Amniotic stem cell (primary cell): ENCODE measurements around the gene RAP1GAP2.

Source experiments
- DNase-seq: peaks from one replicate; lab custom pipeline; 2025; lab: John Stamatoyannopoulos, UW

The RAP1GAP2 gene

GRCh38 chr17:2947996-2948550, 151.8 kb downstream of the RAP1GAP2 start:
- no peak for DNase-seq

DNA sequence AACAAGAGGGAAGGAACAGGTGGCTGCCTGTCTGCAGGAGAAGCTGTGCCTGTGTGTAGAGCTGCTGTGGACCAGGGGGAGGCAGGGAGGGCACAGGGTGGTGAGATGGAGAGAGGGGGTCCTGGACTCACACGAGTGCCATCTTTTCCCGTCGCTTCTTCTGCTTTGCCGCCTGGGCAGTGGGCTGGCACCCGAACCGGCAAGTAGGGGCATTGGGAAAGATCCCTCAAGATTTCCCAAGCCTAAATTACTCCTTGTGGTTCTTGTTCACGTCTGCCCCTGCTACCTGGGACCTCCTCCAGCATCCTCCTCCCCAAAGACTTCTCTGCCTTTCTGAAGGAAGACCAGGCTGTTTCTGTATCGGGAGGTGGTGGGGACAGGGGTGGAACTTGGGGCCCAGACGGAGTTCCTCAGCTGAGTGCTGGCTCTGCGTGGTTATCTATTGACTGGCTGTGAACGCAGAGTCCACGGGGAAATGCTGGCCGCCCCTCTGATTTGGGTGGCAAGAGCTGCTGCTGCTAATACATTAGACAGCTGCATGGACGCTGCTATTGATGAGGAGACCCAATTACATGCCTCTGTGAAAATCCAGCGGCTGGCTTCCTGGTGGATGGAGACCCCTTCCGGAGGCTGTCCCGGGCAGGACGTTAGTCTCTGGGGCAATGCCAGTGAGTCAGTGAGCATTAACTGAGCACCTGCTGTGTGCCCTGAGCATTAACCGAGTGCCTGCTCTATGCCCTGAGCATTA, 152.7 kb downstream of the RAP1GAP2 start:
- no peak for DNase-seq

DNA sequence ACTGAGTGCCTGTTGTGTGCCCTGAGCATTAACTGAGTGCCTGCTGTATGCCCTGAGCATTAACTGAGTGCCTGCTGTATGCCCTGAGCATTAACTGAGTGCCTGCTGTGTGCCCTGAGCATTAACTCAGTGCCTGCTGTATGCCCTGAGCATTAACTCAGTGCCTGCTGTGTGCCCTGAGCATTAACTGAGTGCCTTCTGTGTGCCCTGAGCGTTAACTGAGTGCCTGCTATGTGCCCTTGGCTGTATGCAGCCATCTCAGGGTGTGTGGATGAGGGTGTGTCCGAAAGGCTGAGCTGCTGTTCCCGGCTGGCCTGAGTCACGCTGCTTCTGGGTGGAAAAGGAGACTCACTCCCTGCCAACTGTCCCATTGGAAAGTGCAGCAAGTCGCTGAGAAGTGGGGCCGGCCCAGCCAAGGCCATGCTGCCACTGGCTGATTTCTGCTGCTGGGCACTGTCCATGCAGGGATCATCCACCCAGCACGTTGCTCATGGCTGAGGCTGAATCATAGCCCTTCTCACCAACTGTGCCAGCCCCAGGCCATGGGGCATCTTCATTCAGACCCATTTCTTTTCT, 153.3 kb downstream of the RAP1GAP2 start:
- no peak for DNase-seq

GRCh38 chr17:2950846-2951245, 154.6 kb downstream of the RAP1GAP2 start:
- no peak for DNase-seq

DNA sequence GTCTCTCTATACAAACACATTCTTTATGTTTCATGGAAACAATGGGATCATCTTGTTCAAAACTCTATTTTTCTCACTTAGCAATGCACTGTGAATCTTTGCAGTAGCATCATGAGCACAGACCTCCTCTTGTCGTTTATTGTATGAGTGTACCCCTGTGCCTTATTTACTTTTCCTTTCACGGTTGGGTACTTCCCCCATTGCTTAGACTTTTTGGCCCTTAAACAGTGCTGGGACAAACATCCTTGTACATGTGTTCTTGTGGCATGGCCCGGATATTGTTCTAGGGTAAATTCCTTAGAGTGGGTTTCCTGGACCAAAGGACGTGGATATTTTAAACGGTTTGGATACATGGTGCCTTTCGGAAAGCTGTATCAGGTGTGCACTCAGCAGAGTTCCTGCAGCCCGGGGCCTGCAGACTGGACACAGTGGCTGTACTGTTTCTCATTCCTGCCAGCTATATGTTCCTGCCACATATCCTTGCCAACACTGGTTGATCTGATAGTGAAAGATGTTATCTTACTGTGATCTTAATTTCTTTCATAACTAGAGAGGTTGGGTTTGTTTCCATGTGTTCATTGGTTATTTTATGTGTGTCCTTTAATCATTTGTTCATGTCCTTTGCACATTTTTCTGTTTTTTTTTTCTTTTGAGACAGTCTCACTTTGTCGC, 156.1 kb downstream of the RAP1GAP2 start:
- no peak for DNase-seq

DNA sequence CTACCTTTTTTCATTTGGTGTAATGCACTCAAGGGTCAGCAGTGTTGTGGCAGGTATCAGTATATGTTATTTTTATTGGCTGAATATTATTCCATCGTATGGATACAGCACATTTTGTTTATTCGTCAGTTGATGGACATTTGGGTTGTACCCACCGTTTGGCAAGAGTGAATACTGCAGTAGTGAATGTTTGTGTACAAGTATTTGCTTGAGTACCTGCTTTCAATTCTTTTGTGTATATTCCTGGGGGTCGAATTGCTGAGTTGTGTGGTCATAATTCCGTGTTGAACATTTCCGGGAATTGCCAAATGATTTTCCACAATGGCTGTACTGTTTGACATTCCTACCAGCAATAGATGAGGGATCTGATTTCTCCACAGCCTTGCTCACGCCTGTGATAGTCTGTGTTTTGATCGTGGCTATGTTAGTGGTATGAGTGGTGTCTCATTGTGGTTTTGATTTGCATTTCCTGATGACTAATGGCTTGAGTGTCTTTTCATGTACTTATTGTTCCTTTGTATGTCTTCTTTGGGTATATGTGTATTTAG, 158.7 kb downstream of the RAP1GAP2 start:
- no peak for DNase-seq

- DNase-seq, result no peak
Observed at GRCh38 chr17:2955931-2956582, 159.8 kb downstream of the RAP1GAP2 start.

DNA sequence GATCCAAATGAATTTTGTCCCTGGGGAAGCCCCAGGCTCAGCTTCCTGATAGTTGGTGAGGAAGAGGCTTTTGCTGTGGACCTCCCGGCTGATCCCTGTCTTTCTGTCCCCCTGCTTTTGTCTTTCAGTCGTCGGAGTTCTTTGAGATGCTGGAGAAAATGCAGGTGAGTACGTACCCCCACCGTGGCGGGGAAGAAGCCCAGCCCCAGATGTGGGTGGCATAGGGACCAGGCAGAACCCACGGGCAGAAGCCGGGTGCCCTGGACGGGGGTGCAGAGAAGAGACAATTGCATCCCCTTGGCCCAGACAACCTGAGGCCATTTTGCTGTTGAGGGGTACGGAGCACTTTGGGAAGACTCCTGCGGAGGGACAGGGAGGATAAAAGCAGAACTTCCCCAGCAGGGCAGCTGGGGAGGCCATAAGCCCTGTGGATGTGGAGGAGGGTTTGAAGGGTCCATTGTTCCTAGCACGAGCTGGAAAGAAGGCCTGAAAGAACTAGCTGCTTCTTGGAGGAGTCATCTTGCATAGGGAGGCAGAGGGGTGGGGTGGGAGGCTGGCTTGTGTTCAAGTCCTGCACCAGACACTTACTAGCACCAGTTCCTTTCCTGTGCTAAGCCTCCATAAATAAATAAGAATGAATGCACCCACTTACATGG, 161.5 kb downstream of the RAP1GAP2 start:
- DNase-seq, result no peak

DNA sequence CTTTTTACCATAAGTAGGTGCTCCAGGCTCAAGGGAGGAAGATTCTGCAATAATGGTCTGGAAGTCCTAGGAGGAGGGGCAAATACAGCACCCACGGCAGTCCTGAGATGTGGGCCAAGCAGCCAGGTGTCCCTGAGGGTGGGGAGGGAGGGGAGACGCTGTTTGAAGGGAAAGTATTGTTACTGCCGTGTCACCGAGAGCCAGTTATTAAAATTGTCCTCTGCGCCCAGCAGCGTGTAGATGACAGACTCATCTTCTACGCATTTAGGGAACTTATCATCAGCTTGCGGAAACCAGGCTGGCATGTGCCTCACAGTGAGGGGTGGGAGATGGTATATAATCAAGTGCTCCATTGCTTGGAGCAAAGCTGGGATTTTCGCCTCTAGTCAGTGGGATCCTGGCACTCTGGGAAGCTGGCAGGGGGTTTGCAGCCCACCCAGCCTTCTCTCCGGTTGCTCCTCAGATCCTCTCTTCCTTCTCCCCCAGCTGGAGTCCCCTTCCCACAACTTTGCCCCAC, 162.5 kb downstream of the RAP1GAP2 start:
- DNase-seq, result no peak

DNA sequence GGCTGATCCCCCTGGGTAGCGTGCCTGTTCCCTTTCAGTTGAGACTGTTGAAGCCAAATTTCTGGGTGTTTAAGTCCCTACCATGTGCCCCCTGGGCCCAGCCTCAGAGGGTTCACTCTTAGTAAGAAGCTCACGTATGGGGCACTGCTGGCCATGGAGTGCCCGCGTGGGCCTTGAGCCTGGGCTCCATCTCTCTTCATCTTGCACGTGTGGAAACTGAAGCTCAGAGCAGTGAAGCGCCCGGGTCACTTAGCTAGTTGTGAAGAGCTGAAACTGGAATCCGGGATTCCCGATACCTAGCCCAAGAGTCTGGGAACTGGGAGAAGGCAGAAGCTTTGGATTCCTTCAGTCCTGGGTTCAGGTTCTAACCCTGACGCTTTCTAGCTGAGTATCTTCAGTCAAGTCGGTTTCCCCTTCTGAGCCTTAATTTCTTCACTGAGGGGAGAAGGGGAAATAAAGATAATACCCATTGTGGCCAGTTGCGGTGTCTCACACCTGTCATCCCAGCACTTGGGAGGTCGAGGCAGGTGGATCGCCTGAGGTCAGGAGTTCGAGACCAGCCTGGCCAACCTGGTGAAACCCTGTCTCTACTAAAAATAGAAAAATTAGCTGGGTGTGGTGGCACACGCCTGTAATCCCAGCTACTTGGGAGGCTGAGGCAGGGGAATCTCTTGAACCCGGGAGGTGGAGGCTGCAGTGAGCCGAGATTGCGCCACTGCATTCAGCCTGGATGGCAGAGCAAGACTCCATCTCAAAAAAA, 163.3 kb downstream of the RAP1GAP2 start:
- no peak for DNase-seq

- DNase-seq, result no peak
Observed at GRCh38 chr17:2961446-2961845, 165.2 kb downstream of the RAP1GAP2 start.

DNA sequence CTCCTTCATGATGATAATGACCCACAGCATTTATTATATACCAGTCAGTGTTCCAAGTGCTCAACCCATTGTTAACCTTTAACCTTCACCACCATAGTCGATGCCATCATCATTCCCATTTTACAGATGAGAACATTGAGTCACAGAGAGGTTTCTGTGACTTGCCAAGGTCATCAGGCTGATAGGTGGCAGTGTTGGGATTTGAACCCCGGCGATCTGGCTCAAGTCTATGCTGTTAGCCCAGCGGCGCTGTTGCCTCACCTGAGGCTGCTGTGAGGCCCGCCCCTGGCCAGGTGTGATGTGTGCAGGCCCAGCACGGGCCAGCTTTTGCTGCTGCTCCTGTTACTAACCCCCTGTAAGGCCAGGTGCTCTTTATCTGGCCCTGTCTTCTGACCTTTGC, 166.0 kb downstream of the RAP1GAP2 start:
- no peak for DNase-seq

DNA sequence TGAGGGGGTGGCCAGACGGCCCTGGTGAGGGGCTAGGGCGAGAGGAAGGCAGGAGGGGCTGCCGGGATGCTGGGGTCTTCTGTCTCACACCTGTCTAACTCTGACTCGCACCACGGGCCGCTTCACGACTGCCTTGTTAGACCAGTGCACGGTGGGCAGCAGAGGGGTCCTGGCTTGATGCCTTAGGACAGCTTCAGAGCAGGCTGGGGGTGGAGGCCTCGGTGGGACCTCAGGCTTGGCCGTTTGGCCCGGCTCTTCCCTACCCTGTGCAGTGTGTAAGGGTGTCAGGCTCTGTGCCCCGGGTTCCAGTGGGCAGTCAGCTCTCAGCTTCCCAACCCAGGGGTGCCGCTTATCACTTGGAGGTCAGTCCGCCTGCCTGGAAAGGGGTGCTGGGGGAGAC, 166.5 kb downstream of the RAP1GAP2 start:
- no peak for DNase-seq

DNA sequence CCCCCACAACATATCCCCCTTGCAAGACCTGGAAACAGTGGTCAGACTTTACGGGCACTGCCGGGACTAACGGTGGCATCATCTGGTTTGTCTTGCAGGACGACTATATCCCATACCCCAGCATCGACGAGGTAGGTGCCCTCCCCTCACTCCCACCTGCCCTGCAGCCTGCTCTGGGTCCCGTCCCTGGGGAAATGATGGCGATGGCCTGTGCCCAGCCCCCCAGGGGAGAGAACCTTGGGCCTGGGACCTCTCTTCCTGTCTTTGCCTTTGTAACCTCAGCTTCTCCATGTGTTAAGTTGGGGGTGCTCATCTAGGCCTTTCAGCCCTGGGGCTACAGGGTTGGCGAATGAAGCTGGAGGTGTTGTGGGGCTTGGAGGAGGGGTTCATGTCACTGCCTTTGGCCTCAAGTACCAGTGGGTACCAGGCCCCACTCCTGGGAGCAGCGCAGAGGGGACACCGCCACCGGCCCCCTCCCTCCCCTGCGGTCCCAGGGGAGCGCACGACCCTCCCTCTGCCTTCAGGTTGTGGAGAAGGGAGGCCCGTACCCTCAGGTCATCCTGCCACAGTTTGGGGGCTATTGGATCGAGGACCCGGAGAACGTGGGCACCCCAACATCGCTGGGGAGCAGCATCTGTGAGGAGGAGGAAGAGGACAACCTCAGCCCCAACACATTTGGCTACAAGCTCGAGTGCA, 167.2 kb downstream of the RAP1GAP2 start:
- no peak for DNase-seq

GRCh38 chr17:2964028-2964356, 167.8 kb downstream of the RAP1GAP2 start:
- no peak for DNase-seq

DNA sequence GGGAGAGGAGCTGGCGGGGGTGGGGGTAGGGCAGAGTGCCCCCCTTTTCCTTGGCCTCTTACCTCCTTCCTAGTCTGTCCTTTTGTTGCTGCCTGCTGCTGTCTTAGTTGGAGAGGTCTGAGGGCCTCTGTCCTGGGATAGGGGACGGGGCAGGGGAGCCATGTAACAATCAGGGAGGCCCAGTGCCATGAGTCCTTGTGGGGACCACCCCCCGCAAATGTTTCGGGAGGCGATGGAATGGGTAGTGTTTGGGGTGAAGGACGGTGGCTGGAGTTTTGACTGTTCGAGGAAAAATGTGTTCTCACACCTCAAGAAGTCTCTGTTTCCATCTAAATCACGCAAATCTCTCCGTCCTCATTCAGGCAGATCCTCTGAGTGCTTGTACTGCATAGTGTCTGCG, 168.1 kb downstream of the RAP1GAP2 start:
- DNase-seq, result no peak

- DNase-seq, result no peak
Observed at GRCh38 chr17:2964831-2965230, 168.6 kb downstream of the RAP1GAP2 start.

DNA sequence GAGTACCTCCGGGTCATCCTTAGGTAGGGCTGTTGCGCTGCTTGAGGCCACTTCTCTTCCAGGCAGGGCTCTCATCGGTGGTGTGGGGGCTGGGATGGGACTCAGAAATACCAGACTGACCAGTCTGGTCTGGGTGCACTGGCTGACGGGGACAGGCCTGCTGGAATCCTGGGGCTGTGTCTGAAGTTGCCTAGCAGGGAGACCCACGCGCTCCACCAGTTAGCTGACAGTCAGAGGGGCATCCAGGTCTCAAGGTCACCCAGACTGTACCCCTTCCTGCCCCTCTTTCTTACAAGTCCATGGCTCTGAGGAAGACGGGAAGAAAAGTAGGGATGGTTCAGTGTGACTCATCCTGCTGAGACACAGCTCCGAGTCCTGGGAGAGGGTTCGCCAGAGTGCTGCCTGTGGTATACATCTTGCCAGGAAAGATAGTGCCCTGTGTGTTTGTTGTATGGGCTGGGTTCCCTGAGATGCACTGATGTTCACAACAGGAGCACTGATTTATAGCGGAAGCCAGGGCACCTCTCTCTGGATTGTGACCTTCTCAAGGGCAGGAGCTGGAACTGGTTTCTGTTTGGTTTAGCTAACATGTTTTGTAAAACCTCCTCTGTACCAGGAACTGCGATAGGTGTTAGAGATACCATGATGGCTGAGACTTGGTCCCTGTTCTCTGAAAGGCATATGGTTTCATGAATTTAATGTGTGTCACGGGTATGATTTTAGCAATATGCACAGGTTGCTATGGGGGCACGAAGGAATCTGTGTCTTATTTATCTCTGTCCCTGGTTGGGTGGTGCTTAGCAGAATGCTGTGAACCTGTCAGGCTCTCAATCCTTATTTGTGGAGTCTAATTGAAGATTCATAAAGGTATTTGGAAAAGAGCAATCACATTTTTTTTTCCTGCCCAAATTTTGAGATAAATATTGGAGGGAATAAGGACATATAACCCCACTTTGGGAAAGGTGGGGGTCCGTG, 169.7 kb downstream of the RAP1GAP2 start:
- DNase-seq, result no peak

DNA sequence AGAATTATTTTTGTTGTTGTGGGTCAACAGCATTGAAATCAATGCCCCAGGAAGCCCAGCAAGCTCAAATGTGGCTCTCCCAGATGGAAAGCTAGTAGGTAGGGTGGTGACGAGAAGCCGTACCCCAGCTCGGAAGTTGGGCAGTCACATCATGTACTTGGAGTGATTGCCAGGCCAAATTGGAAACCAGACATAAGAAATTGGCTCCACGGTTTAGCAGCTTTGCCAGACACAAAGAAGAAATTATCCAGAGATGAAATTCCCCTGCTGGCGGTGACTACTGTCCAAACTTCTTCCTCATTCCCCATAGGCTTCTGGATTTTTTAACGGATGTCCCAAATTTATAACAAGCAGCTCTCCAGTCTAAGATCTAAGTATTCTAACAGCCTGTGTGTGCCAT, 171.3 kb downstream of the RAP1GAP2 start:
- DNase-seq, result no peak
